IMR-90 (cell line): ENCODE measurements around the gene NUDT8.

Experiments used
- CTCF ChIP-seq: conservative IDR thresholded peaks from 2 replicates; pipeline ENCODE4 v1.5.1; 2012; ENCODE audit warnings: mild to moderate bottlenecking, low read depth, low read length, improper control_type of control experiment
- SMC3 ChIP-seq: fragments of 150-350 bp; IDR thresholded peaks from 2 replicates; pipeline ENCODE4 v1.6.1; 2016; ENCODE audit warnings: low read depth, mild to moderate bottlenecking, antibody characterized with exemption, low read length, moderate library complexity
- TF ChIP-seq, protein P1 (sequence below): fragments of 150-350 bp; IDR thresholded peaks from 2 replicates; pipeline ENCODE4 v1.6.1; 2016; ENCODE audit warnings: low read depth, mild to moderate bottlenecking, low read length, moderate library complexity, borderline replicate concordance

- TF ChIP-seq CTCF (no peak), SMC3 (no peak)
- TF ChIP-seq, protein P1, sequence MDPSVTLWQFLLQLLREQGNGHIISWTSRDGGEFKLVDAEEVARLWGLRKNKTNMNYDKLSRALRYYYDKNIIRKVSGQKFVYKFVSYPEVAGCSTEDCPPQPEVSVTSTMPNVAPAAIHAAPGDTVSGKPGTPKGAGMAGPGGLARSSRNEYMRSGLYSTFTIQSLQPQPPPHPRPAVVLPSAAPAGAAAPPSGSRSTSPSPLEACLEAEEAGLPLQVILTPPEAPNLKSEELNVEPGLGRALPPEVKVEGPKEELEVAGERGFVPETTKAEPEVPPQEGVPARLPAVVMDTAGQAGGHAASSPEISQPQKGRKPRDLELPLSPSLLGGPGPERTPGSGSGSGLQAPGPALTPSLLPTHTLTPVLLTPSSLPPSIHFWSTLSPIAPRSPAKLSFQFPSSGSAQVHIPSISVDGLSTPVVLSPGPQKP = no peak
These were observed 2.1 kb upstream of the NUDT8 start for GRCh38 chr11:67631853-67632174.
